ENCODE measurements around the gene GNG2.

DNA sequence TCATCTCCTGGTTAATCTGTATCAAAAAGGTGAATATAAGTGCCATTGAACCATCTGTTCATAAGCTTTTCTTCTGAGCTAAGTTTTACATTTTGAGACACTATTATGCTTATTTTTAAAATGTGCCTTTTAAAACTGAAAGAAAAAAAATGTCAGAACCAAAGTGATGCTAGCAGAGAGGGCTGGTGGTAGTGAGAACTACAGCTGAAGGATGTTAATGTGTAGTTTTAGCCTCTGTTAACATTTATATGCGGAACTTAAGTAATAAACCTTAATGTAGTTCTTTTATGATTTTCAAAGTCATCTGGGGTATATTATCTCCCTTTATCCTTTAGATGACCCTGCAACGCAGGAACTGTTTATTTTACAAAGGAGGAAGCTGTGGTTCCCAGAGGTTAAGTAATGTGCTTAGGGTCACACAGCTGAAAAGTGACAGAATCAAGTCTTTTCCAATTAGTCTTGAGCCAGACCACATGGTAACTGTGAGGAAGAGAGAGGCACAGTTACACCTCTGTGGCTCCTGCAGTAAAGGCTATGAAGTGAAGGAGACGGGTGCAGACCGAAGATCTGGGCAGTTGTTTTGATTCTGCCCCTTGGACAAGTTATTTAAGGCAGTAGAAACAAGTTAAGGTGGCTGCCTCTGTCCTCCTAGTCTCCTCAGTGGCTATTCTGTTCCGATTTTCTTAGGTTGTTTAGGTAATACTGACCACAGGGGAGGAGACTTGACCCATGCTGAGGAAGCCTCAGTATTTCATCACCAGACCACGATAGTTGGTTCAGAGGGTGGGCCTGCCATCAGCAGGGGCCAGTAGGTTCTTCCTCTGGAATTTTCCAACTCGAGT, 23.9 kb downstream of the GNG2 start:
- TF ChIP-seq, protein P1, sequence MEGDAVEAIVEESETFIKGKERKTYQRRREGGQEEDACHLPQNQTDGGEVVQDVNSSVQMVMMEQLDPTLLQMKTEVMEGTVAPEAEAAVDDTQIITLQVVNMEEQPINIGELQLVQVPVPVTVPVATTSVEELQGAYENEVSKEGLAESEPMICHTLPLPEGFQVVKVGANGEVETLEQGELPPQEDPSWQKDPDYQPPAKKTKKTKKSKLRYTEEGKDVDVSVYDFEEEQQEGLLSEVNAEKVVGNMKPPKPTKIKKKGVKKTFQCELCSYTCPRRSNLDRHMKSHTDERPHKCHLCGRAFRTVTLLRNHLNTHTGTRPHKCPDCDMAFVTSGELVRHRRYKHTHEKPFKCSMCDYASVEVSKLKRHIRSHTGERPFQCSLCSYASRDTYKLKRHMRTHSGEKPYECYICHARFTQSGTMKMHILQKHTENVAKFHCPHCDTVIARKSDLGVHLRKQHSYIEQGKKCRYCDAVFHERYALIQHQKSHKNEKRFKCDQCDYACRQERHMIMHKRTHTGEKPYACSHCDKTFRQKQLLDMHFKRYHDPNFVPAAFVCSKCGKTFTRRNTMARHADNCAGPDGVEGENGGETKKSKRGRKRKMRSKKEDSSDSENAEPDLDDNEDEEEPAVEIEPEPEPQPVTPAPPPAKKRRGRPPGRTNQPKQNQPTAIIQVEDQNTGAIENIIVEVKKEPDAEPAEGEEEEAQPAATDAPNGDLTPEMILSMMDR (IDR thresholded peaks at IDR 0.05; ENCODE audit: low read depth, low read length, poor library complexity, severe bottlenecking), result no peak
- no peak for TF ChIP-seq EZH2phosphoT487 (IDR thresholded peaks at IDR 0.05; ENCODE audit: borderline replicate concordance, low read length)
